HepG2 (cell line): Measurements from ENCODE around the gene CRISPLD2. TPM values are rescaled to one million over a fixed set of nuclear protein-coding genes. Genes with fewer than 3 reads are reported as not detected.

Source experiments
- CBX2 ChIP-seq, 2 experiments: fragments of 200-600 bp in 1 of 2; sonication (generic); formaldehyde crosslinking in 1 of 2; IDR thresholded peaks; 2 replicates each; pipeline versions ENCODE4 v1.7.0 to v1.8.1; 2018 to 2022; ENCODE audit warnings: low read depth in 2 of 2, low read length in 1 of 2, mild to moderate bottlenecking in 1 of 2, missing genetic modification reagents in 1 of 2
- FOSL1 ChIP-seq: sonication (generic); formaldehyde crosslinking; IDR thresholded peaks from 2 replicates; pipeline ENCODE4 v1.9.0; 2021; ENCODE audit warnings: missing genetic modification reagents, borderline replicate concordance
- KMT2A ChIP-seq: sonication (generic); formaldehyde crosslinking; IDR thresholded peaks from 2 replicates; pipeline ENCODE4 v1.4.0; 2020; ENCODE audit warnings: missing genetic modification reagents
- RCOR2 ChIP-seq: IDR thresholded peaks from 2 replicates; pipeline ENCODE4 v1.6.1; 2016; ENCODE audit warnings: missing biosample characterization, missing genetic modification reagents
- SP5 ChIP-seq: IDR thresholded peaks from 2 replicates; pipeline ENCODE4 v1.6.1; 2016; ENCODE audit warnings: low read depth, borderline replicate concordance
- SRF ChIP-seq: IDR thresholded peaks from 2 replicates; pipeline ENCODE4 v1.6.1; 2011; ENCODE audit warnings: mild to moderate bottlenecking, low read depth, low read length, moderate library complexity
- TEAD2 ChIP-seq: sonication (generic); formaldehyde crosslinking; IDR thresholded peaks from 2 replicates; pipeline ENCODE4 v1.9.0; 2021; ENCODE audit warnings: missing genetic modification reagents
- U2AF1 ChIP-seq: fragments of 200-400 bp; formaldehyde crosslinking; optimal IDR thresholded peaks from 2 replicates; pipeline ENCODE3; 2017; ENCODE audit warnings: mild to moderate bottlenecking, low read depth, low read length
- XBP1 ChIP-seq: sonication (generic); formaldehyde crosslinking; IDR thresholded peaks from 2 replicates; pipeline ENCODE4 v1.5.0; 2020; ENCODE audit warnings: missing genetic modification reagents
- ZNF224 ChIP-seq: sonication (generic); formaldehyde crosslinking; IDR thresholded peaks from 2 replicates; pipeline ENCODE4 v1.5.0; 2020; ENCODE audit warnings: mild to moderate bottlenecking, missing genetic modification reagents
- ZNF232 ChIP-seq: sonication (generic); formaldehyde crosslinking; IDR thresholded peaks from 2 replicates; pipeline ENCODE4 v1.4.0; 2020; ENCODE audit warnings: missing genetic modification reagents, borderline replicate concordance
- ZNF33A ChIP-seq: sonication (generic); formaldehyde crosslinking; IDR thresholded peaks from 2 replicates; pipeline ENCODE4 v1.5.1; 2020; ENCODE audit warnings: missing genetic modification reagents, mild to moderate bottlenecking, moderate library complexity, borderline replicate concordance
- ZNF546 ChIP-seq: sonication (generic); formaldehyde crosslinking; conservative IDR thresholded peaks from 2 replicates; pipeline ENCODE4 v1.8.1; 2023; ENCODE audit warnings: mild to moderate bottlenecking, missing genetic modification reagents
- ZNF713 ChIP-seq: sonication (generic); formaldehyde crosslinking; IDR thresholded peaks from 2 replicates; pipeline ENCODE4 v1.4.0; 2020; ENCODE audit warnings: mild to moderate bottlenecking, missing genetic modification reagents
- ZNF850 ChIP-seq: sonication (generic); formaldehyde crosslinking; conservative IDR thresholded peaks from 2 replicates; pipeline ENCODE4 v1.9.0; 2021; ENCODE audit warnings: mild to moderate bottlenecking, missing genetic modification reagents
- ZSCAN29 ChIP-seq: sonication (generic); formaldehyde crosslinking; conservative IDR thresholded peaks from 2 replicates; pipeline ENCODE4 v1.4.0; 2020; ENCODE audit warnings: mild to moderate bottlenecking, missing genetic modification reagents
- polyA plus RNA-seq, 8 experiments: library from polyadenylated mRNA; depleted of rRNA in 3 of 8; stranded (reverse) in 7 of 8; unstranded in 1 of 8; fragments of >200 nt; fragmentation: Illumina TruSeq in 4 of 8; extraction: Trizol in 4 of 8; gene quantifications; 2 replicates each; pipeline versions ENCODE4 v1.2.1 to v1.2.3, GENCODE V29; 2011 to 2016; ENCODE audit warnings: low read depth in 4 of 8, missing spikeins in 1 of 8, mixed read lengths in 1 of 8; ENCODE audit not compliant: insufficient read depth in 1 of 8
- total RNA-seq, 5 experiments: library from RNA; depleted of rRNA; stranded (reverse); fragments of >200 nt; fragmentation: Illumina TruSeq; extraction: Trizol; gene quantifications; 2 replicates each; pipeline ENCODE4 v1.2.3, GENCODE V29; 2016; ENCODE audit warnings: low read depth in 1 of 5
- TF ChIP-seq, protein P1 (sequence below): sonication (generic); formaldehyde crosslinking; IDR thresholded peaks from 2 replicates; pipeline ENCODE4 v1.4.0; 2020; ENCODE audit warnings: mild to moderate bottlenecking, missing genetic modification reagents
- TF ChIP-seq, protein P2 (sequence below): sonication (generic); formaldehyde crosslinking; IDR thresholded peaks from 2 replicates; pipeline ENCODE4 v1.4.0; 2020; ENCODE audit warnings: missing genetic modification reagents; ENCODE audit errors: not compliant biosample characterization
- TF ChIP-seq, protein P3 (sequence below): sonication (generic); formaldehyde crosslinking; IDR thresholded peaks from 2 replicates; pipeline ENCODE4 v1.4.0; 2020; ENCODE audit warnings: mild to moderate bottlenecking, low read depth, missing genetic modification reagents
- TF ChIP-seq, protein P4 (sequence below): sonication (generic); formaldehyde crosslinking; IDR thresholded peaks from 2 replicates; pipeline ENCODE4 v1.8.0; 2022; ENCODE audit warnings: mild to moderate bottlenecking, missing genetic modification reagents, moderate library complexity

Gene CRISPLD2
- total and polyA plus RNA-seq, 2 of the 13 experiments (the other 11 are each of a cell fraction or from before 2014, with no cell fraction given): 0.04 to 0.31 TPM

DNA sequence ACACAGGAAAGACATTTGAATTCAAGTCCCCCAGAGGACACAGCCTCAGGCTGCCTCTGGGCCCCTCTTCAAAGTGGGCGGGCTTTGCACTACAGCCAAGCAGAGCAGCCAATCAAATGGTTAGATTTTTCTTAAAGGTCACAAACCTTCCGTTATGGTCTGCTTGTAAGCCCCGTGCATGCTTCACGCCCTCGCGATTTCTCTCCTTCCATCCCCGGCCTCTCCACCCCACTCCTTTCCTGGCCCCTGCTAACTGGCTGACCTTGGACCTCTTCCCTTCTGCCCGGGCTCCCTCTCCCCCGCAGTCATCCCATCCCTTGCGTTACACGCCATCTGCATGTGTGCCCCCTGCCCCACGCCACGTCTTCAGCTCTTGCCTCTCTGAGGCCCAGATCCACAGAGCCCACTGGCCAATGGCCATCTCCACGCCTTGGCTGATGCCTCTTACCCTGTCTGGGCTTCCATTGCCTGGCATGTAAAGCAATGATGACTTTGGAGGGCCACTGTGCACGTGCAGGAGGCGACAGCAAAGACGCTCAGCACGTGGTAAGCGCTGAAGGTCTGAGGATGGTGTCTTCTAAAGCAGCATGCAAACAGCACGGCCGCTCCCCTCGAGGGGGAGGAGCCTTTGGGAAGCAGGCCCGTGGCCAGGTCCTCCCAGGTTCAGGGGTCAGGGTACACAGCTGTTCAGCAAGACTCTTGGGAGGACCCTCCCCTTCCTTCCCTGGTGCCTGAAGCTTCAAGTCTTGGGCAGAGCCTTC is 104.7 kb downstream of the CRISPLD2 start (continued):
- TF ChIP-seq, protein P1, sequence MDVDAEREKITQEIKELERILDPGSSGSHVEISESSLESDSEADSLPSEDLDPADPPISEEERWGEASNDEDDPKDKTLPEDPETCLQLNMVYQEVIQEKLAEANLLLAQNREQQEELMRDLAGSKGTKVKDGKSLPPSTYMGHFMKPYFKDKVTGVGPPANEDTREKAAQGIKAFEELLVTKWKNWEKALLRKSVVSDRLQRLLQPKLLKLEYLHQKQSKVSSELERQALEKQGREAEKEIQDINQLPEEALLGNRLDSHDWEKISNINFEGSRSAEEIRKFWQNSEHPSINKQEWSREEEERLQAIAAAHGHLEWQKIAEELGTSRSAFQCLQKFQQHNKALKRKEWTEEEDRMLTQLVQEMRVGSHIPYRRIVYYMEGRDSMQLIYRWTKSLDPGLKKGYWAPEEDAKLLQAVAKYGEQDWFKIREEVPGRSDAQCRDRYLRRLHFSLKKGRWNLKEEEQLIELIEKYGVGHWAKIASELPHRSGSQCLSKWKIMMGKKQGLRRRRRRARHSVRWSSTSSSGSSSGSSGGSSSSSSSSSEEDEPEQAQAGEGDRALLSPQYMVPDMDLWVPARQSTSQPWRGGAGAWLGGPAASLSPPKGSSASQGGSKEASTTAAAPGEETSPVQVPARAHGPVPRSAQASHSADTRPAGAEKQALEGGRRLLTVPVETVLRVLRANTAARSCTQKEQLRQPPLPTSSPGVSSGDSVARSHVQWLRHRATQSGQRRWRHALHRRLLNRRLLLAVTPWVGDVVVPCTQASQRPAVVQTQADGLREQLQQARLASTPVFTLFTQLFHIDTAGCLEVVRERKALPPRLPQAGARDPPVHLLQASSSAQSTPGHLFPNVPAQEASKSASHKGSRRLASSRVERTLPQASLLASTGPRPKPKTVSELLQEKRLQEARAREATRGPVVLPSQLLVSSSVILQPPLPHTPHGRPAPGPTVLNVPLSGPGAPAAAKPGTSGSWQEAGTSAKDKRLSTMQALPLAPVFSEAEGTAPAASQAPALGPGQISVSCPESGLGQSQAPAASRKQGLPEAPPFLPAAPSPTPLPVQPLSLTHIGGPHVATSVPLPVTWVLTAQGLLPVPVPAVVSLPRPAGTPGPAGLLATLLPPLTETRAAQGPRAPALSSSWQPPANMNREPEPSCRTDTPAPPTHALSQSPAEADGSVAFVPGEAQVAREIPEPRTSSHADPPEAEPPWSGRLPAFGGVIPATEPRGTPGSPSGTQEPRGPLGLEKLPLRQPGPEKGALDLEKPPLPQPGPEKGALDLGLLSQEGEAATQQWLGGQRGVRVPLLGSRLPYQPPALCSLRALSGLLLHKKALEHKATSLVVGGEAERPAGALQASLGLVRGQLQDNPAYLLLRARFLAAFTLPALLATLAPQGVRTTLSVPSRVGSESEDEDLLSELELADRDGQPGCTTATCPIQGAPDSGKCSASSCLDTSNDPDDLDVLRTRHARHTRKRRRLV (CRISPR knock-in tag): peak; percentile 78; the same call in 1 of the 2 replicates
- TF ChIP-seq SP5 (CRISPR knock-in tag) (0 out of 2 replicates have a peak, but pooled peaks have one; percentile 3), RCOR2 (CRISPR knock-in tag) (no peak), ZNF546 (CRISPR knock-in tag) (no peak), KMT2A (CRISPR knock-in tag) (no peak), XBP1 (CRISPR knock-in tag) (no peak), ZSCAN29 (CRISPR knock-in tag) (no peak), U2AF1 (no peak), ZNF232 (CRISPR knock-in tag) (0 out of 2 replicates have a peak, but pooled peaks have one; percentile 22), SRF (no peak), FOSL1 (CRISPR knock-in tag) (no peak), ZNF224 (CRISPR knock-in tag) (peak; percentile 84; the same call in 1 of the 2 replicates), CBX2 (IDR thresholded peaks at IDR 0.05; ENCODE audit: low read depth, low read length) (no peak), CBX2 (CRISPR knock-in tag; IDR thresholded peaks at IDR 0.05; ENCODE audit: low read depth) (no peak), TEAD2 (CRISPR knock-in tag) (no peak), ZNF713 (CRISPR knock-in tag) (no peak), ZNF33A (CRISPR knock-in tag) (no peak), ZNF850 (no peak)
- TF ChIP-seq, protein P2, sequence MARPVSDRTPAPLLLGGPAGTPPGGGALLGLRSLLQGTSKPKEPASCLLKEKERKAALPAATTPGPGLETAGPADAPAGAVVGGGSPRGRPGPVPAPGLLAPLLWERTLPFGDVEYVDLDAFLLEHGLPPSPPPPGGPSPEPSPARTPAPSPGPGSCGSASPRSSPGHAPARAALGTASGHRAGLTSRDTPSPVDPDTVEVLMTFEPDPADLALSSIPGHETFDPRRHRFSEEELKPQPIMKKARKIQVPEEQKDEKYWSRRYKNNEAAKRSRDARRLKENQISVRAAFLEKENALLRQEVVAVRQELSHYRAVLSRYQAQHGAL (CRISPR knock-in tag): peak; percentile 10
- TF ChIP-seq, protein P3, sequence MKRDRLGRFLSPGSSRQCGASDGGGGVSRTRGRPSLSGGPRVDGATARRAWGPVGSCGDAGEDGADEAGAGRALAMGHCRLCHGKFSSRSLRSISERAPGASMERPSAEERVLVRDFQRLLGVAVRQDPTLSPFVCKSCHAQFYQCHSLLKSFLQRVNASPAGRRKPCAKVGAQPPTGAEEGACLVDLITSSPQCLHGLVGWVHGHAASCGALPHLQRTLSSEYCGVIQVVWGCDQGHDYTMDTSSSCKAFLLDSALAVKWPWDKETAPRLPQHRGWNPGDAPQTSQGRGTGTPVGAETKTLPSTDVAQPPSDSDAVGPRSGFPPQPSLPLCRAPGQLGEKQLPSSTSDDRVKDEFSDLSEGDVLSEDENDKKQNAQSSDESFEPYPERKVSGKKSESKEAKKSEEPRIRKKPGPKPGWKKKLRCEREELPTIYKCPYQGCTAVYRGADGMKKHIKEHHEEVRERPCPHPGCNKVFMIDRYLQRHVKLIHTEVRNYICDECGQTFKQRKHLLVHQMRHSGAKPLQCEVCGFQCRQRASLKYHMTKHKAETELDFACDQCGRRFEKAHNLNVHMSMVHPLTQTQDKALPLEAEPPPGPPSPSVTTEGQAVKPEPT (CRISPR knock-in tag): no peak
- TF ChIP-seq, protein P4, sequence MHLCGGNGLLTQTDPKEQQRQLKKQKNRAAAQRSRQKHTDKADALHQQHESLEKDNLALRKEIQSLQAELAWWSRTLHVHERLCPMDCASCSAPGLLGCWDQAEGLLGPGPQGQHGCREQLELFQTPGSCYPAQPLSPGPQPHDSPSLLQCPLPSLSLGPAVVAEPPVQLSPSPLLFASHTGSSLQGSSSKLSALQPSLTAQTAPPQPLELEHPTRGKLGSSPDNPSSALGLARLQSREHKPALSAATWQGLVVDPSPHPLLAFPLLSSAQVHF: peak; percentile 83; the same call in 1 of the 2 replicates
